ENCODE data around the gene KCNQ1.

KCNQ1 gene

DNA sequence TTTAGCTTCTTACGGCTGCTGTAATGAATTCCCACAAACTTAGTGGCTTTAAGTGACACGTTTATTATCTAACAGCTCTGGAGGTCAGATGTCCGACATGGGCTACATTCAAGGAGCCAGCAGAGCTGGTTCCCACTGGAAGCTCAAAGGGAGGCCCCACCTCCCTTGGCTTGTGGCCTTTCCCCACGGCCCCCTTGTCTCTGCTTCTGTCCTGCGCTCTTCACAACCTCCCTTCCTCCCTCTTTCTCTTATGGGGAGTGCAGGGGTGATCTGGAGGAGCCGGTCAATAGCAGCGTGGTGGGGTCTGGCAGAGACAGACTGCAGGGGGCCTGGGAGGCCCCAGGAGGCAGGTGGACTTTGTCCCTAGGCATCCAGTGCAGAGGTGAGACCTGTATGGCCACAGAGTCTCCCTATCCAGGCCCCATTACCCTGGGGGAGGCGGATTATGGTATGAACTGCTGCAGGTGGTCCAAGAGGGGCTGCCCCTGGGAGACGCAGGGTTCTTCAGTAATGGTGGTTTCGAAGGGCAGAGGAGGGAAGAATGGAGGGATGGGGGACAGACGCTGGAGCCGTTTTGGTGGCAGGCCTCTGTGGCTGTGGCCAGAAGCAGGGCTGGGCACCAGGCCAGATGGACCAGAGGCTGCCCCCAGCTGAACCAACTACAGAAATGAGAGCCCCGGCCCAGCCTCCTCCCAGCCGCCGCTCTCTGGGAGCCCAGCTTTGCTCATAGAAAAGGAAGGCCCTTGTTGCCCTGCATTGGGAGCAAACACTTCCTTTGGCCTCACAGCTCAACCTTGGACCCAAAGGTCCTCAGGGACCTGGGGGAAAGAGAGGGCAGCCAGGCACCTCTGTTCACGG lies 285.7 kb downstream of the KCNQ1 start:
- Histone ChIP-seq H3K9me3 (ENCODE audit: severe bottlenecking) (no peaks in the 10 kb centered on the region), H3K4me3 (ENCODE audit: severe bottlenecking) (no peak overlapping the region), H3K27ac (ENCODE audit: poor library complexity, severe bottlenecking) (no peak overlapping the region), H3K27me3 (ENCODE audit: insufficient read depth, poor library complexity, severe bottlenecking) (no peaks in the 10 kb centered on the region), H3K36me3 (ENCODE audit: low read depth) (no peaks in the 10 kb centered on the region), H3K4me1 (ENCODE audit: insufficient read depth, poor library complexity, severe bottlenecking) (no peaks in the 10 kb centered on the region)
- TF ChIP-seq, protein P1, sequence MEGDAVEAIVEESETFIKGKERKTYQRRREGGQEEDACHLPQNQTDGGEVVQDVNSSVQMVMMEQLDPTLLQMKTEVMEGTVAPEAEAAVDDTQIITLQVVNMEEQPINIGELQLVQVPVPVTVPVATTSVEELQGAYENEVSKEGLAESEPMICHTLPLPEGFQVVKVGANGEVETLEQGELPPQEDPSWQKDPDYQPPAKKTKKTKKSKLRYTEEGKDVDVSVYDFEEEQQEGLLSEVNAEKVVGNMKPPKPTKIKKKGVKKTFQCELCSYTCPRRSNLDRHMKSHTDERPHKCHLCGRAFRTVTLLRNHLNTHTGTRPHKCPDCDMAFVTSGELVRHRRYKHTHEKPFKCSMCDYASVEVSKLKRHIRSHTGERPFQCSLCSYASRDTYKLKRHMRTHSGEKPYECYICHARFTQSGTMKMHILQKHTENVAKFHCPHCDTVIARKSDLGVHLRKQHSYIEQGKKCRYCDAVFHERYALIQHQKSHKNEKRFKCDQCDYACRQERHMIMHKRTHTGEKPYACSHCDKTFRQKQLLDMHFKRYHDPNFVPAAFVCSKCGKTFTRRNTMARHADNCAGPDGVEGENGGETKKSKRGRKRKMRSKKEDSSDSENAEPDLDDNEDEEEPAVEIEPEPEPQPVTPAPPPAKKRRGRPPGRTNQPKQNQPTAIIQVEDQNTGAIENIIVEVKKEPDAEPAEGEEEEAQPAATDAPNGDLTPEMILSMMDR (IDR thresholded peaks at IDR 0.05; ENCODE audit: poor library complexity, severe bottlenecking): no peak
- DNase-seq (ENCODE audit: low spot score) (no peak), ATAC-seq (ENCODE audit: low read depth) (no peak)

- ATAC-seq (ENCODE audit: low read depth) (no peak), DNase-seq (ENCODE audit: low spot score) (no peak)
- Histone ChIP-seq H3K27me3 (ENCODE audit: insufficient read depth, poor library complexity, severe bottlenecking) (no peaks in the 10 kb centered on the region), H3K36me3 (ENCODE audit: low read depth) (no peaks in the 10 kb centered on the region), H3K27ac (ENCODE audit: poor library complexity, severe bottlenecking) (no peak overlapping the region), H3K4me3 (ENCODE audit: severe bottlenecking) (no peak overlapping the region), H3K9me3 (ENCODE audit: severe bottlenecking) (no peaks in the 10 kb centered on the region), H3K4me1 (ENCODE audit: insufficient read depth, poor library complexity, severe bottlenecking) (no peaks in the 10 kb centered on the region)
- TF ChIP-seq, protein P1 (IDR thresholded peaks at IDR 0.05; ENCODE audit: poor library complexity, severe bottlenecking): no peak
Measured at GRCh38 chr11:2731130-2732125, 286.6 kb downstream of the KCNQ1 start.

DNA sequence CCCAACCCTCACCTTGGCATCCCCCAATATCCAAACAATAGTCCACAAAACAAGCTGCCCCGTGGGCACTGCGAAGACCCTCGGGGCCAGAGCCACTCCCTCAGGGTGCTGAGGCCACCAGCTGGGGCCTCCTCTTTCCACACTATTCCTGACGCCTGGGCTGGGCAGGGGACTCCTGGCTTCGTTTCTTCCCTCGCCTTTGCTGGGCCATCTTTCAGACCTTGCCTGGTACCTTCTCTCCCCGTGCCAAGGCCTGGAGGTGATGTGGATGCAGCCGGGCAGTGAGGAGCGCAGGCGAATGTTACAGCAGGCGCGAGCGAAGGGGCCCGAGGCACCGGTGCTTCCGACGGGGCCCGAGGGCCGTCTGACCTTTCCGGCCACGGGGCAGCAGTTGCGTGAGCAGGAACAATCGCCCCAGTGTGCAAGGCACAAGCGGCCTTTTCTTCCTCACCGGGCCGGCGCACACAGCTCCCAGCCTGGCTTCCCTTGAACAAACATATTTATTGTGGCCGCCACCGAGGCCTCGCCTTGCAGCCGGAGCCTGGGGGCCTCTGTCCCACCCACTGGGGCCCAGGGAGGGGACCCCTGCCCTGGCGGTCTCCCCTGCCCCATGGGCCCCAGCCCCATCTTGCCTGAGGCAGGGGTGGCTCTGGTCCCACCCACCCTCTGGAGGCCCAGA lies 287.6 kb downstream of the KCNQ1 start:
- Histone ChIP-seq H3K27ac (ENCODE audit: poor library complexity, severe bottlenecking) (no peak overlapping the region), H3K27me3 (ENCODE audit: insufficient read depth, poor library complexity, severe bottlenecking) (no peaks in the 10 kb centered on the region), H3K4me3 (ENCODE audit: severe bottlenecking) (no peak overlapping the region), H3K36me3 (ENCODE audit: low read depth) (no peaks in the 10 kb centered on the region), H3K4me1 (ENCODE audit: insufficient read depth, poor library complexity, severe bottlenecking) (no peaks in the 10 kb centered on the region), H3K9me3 (ENCODE audit: severe bottlenecking) (no peaks in the 10 kb centered on the region)
- DNase-seq (ENCODE audit: low spot score) (no peak), ATAC-seq (ENCODE audit: low read depth) (no peak)
- TF ChIP-seq, protein P1 (IDR thresholded peaks at IDR 0.05; ENCODE audit: poor library complexity, severe bottlenecking): no peak

GRCh38 chr11:2732940-2733628 lies 288.3 kb downstream of the KCNQ1 start:
- DNase-seq (ENCODE audit: low spot score): no peak
- H3K4me3 ChIP-seq (ENCODE audit: severe bottlenecking): no peak overlapping the region
- no peaks in the 10 kb centered on the region for H3K4me1 ChIP-seq (ENCODE audit: insufficient read depth, poor library complexity, severe bottlenecking)
- no peaks in the 10 kb centered on the region for H3K36me3 ChIP-seq (ENCODE audit: low read depth)
- H3K27ac ChIP-seq (ENCODE audit: poor library complexity, severe bottlenecking): no peak overlapping the region
- TF ChIP-seq, protein P1 (IDR thresholded peaks at IDR 0.05; ENCODE audit: poor library complexity, severe bottlenecking): no peak
- no peak for ATAC-seq (ENCODE audit: low read depth)
- no peaks in the 10 kb centered on the region for H3K9me3 ChIP-seq (ENCODE audit: severe bottlenecking)
- no peaks in the 10 kb centered on the region for H3K27me3 ChIP-seq (ENCODE audit: insufficient read depth, poor library complexity, severe bottlenecking)
